Mucosa of descending colon (tissue), 3 donors: ENCODE results near the gene SETSIP. TPM values are rescaled to one million over a fixed set of nuclear protein-coding genes. Genes with fewer than 3 reads are reported as not detected.
"Not testable (repeated sequence)": the region's sequence is repeated elsewhere in the genome, so short reads cannot be mapped to it uniquely, and the experiment has no call there.

Experiments
- ATAC-seq: fragments of 200-7000 bp; cut with Tn5 transposase; one replicate; pipeline ENCODE4 v1.9.1; 2020; ENCODE audit warnings: mild to moderate bottlenecking, moderate library complexity
- DNase-seq, 3 donors: peaks; one replicate each; pipeline ENCODE4 v3.0.0-alpha.2; 2020
- H3K36me3 ChIP-seq: fragments of 200-600 bp; one replicate; pipeline ENCODE4 v1.8.0; 2021; ENCODE audit warnings: low read depth, mild to moderate bottlenecking
- H3K4me1 ChIP-seq: fragments of 200-600 bp; one replicate; pipeline ENCODE4 v1.8.0; 2021; ENCODE audit warnings: low read depth, mild to moderate bottlenecking
- H3K4me3 ChIP-seq: fragments of 200-600 bp; one replicate; pipeline ENCODE4 v1.8.0; 2021; ENCODE audit warnings: mild to moderate bottlenecking
- H3K9me3 ChIP-seq: fragments of 200-600 bp; one replicate; pipeline ENCODE4 v1.8.0; 2021; ENCODE audit warnings: mild to moderate bottlenecking
- CTCF ChIP-seq: fragments of 200-600 bp; IDR thresholded peaks from one replicate; pipeline ENCODE4 v1.8.0; 2022; ENCODE audit warnings: antibody characterized with exemption, mild to moderate bottlenecking
- intact Hi-C, 2 donors: fragments of 100-400 bp; cut with DNase I in 1 of 2; cut with micrococcal nuclease in 1 of 2; formaldehyde crosslinking; loops; one replicate each; pipeline versions ENCODE4 v1.11.0 to v1.11.1; 2022; cut with DNase I, micrococcal nuclease
- total RNA-seq, 3 donors: library from RNA; stranded (reverse); fragmentation: NEBNext Ultra II Directional in 2 of 3; extraction: Animal tissue kit (Norgen Biotek cat#: 25700) in 2 of 3; gene quantifications; one replicate each; pipeline versions ENCODE4 v1.2.1 to v1.2.4, GENCODE V29; 2021 to 2023
- donor health status: DM: no; HTN: no; CAD: no; lungs with moderate emphysema.
- donor health status: DM: no; HTN: no; CAD: no.
- donor health status: DM: no; HTN: yes; CAD: no.

Gene SETSIP
- total RNA-seq, 3 donors from 2014 or later, result not detected

GRCh38 chr1:92076363-92076762, 1.2 kb upstream of the SETSIP start:
- TF ChIP-seq CTCF, result no peak
- no peaks in the 10 kb centered on the region for H3K9me3 ChIP-seq
- H3K4me1 ChIP-seq, result no peaks in the 10 kb centered on the region
- intact Hi-C loops, result no loop called here
- no peak overlapping the region for H3K4me3 ChIP-seq
- no peak for DNase-seq
- no peaks in the 10 kb centered on the region for H3K36me3 ChIP-seq
- no peak for ATAC-seq

- intact Hi-C loops, H3K9me3 ChIP-seq, DNase-seq, H3K36me3 ChIP-seq, ATAC-seq, H3K4me1 ChIP-seq, H3K4me3 ChIP-seq: not testable (repeated sequence)
Measured at GRCh38 chr1:92074446-92074845, 765 bp downstream of the SETSIP start.

GRCh38 chr1:92070892-92071291, 4.3 kb downstream of the SETSIP start:
- intact Hi-C loops, result no loop called here
- Histone ChIP-seq H3K36me3 (no peaks in the 10 kb centered on the region), H3K4me1 (no peaks in the 10 kb centered on the region), H3K9me3 (no peaks in the 10 kb centered on the region), H3K4me3 (no peak overlapping the region)
- TF ChIP-seq CTCF, result no peak
- DNase-seq (no peak), ATAC-seq (no peak)

DNA sequence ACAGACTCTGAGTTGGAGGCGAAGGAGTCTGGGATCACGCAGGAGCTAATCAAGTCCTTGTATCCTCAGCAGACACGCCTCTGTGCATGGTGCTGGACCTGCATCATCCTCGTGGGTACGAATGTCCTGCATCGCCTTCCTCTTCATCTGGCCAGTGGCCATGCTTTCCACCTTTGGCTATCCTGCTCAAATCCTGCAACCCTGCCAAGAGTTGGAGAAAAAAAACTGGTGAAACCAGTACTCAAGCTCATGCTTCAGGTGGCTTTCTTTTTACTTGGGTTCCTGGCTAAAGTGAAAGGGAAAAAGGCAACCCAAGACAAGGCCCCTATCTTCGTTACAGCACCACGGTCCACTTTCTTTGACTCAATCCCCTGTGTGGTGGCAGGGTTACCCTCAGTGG, 8.9 kb downstream of the SETSIP start:
- Histone ChIP-seq H3K9me3 (no peaks in the 10 kb centered on the region), H3K4me1 (no peaks in the 10 kb centered on the region), H3K4me3 (no peak overlapping the region), H3K36me3 (no peaks in the 10 kb centered on the region)
- ATAC-seq (no peak), DNase-seq (no peak)
- no peak for TF ChIP-seq CTCF
- intact Hi-C loops, result no loop called here

GRCh38 chr1:92065042-92065441, 10.2 kb downstream of the SETSIP start:
- Histone ChIP-seq H3K9me3 (no peaks in the 10 kb centered on the region), H3K4me3 (no peak overlapping the region), H3K36me3 (no peaks in the 10 kb centered on the region), H3K4me1 (no peaks in the 10 kb centered on the region)
- TF ChIP-seq CTCF, result no peak
- DNase-seq (no peak), ATAC-seq (no peak)
- intact Hi-C loops, result no loop called here

- H3K9me3 ChIP-seq, result no peaks in the 10 kb centered on the region
- H3K4me1 ChIP-seq, result no peaks in the 10 kb centered on the region
- no peak for TF ChIP-seq CTCF
- ATAC-seq (no peak), DNase-seq (no peak)
- H3K4me3 ChIP-seq, result no peak overlapping the region
- no peaks in the 10 kb centered on the region for H3K36me3 ChIP-seq
- intact Hi-C loops, result no loop called here
Measured at GRCh38 chr1:92051948-92052347, 23.3 kb downstream of the SETSIP start.
